Measurements from ENCODE around the gene SESN1.

GRCh38 chr6:109029313-109029712, 65.3 kb downstream of the SESN1 start:
- no peak for TF ChIP-seq TP53 (CRISPR knock-in tag; IDR thresholded peaks at IDR 0.05)
- no peak for TF ChIP-seq ATF2 (CRISPR knock-in tag; IDR thresholded peaks at IDR 0.05; ENCODE audit: borderline replicate concordance, low read depth)
- TF ChIP-seq CTCF (IDR thresholded peaks at IDR 0.05): no peak
- no peak for TF ChIP-seq KAT7 (CRISPR knock-in tag; IDR thresholded peaks at IDR 0.05; ENCODE audit: borderline replicate concordance)
- TF ChIP-seq ZNF281 (CRISPR knock-in tag; IDR thresholded peaks at IDR 0.05): no peak
- no peak for TF ChIP-seq NR1H2 (CRISPR knock-in tag; IDR thresholded peaks at IDR 0.05)
- TF ChIP-seq TEAD4 (CRISPR knock-in tag; IDR thresholded peaks at IDR 0.05): no peak
- TF ChIP-seq ZNF138 (CRISPR knock-in tag; conservative IDR thresholded peaks at IDR 0.05): no peak
- TF ChIP-seq ELF4 (CRISPR knock-in tag; IDR thresholded peaks at IDR 0.05; ENCODE audit: low read depth): no peak
- TF ChIP-seq SMAD3 (CRISPR knock-in tag; IDR thresholded peaks at IDR 0.05; ENCODE audit: borderline replicate concordance): no peak
- TF ChIP-seq USF2 (CRISPR knock-in tag; IDR thresholded peaks at IDR 0.05): no peak
- TF ChIP-seq ATF6 (CRISPR knock-in tag; IDR thresholded peaks at IDR 0.05): no peak
- TF ChIP-seq ESRRA (CRISPR knock-in tag; IDR thresholded peaks at IDR 0.05; ENCODE audit: borderline replicate concordance): no peak
- TF ChIP-seq NR2C2 (CRISPR knock-in tag; IDR thresholded peaks at IDR 0.05): no peak
